Adipose tissue (tissue), 3 donors: Measurements from ENCODE around the gene PPFIA4. TPM values are rescaled to one million over a fixed set of nuclear protein-coding genes. Genes with fewer than 3 reads are reported as not detected.

ENCODE experiments used
- H3K27ac ChIP-seq: one replicate; pipeline ENCODE4 v1.5.1; 2013; ENCODE audit warnings: low read depth, low read length
- WGBS, 3 donors: extraction: QIAGEN DNeasy Blood & Tissue Kit; methylation state at CpG; one replicate each; pipeline ENCODE4 v1.1.7; 2013; 5-methylcytosine and 5-hydroxymethylcytosine counted together
- polyA plus RNA-seq, 3 donors: library from polyadenylated mRNA; stranded (reverse); fragments of 200-250 nt; gene quantifications; one replicate each; pipeline ENCODE4 v1.2.3, GENCODE V29; 2013
- donor health status: healthy with polysubstance abuse.
- donor health status: Bipolar disorder and iron deficiency.
- donor health status: healthy.

PPFIA4 gene
- polyA plus RNA-seq, 3 donors = 0.10 to 0.79 (median 0.12) TPM

DNA sequence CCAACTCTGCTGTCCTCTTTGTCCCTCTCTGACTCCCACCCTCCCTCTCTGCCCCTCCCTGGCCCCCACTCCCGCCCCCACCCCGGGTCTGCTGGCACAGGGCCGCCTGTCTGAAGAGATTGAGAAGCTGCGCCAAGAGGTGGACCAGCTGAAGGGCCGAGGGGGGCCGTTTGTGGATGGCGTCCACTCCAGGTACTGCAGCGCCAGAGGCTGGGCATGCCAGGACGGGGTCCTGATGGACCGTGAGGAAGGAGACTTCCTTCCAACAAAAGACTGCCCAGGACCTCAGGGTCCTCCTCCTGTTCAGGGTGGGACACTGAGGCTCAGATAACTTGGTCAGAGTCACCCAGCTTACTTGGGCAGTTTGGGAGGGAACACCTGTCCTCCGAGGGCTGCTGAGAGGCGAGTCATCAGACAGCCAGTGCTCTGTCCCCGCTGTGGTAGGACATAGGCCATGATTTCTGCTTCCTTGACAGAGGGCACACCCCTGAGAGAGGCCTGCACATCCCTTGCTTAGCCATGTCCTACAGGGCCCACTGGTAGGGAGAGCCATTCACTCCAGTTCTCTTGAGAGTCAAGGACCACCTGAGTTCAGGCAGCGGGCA lies 23.4 kb downstream of the PPFIA4 start:
- 80 to 91% (median 90%) methylated on average over 14 of the region's 14 CpGs for WGBS, 3 donors
- no peak overlapping the region for H3K27ac ChIP-seq

DNA sequence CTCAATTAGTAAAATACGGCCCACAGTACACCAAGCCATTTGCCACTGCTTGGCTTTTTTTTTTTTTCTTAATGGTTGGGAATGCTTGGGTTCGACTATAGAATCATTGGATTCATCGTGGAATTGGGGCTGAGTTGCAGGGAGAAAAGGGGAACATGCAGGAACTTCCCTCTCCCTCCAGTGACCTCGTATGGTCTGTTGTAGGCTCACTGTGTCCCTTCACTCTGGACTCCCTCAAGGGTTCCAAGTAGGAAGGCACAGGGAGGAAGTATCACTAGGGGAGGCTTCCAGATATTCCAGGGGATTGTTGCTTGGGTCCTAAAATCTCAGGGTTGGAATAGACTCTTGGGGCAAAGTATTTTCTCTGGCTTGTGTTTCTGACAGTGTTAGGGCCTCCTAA lies 24.5 kb downstream of the PPFIA4 start:
- WGBS, 3 donors = 75 to 83% (median 78%) methylated on average over 4 of the region's 4 CpGs
- H3K27ac ChIP-seq = no peak overlapping the region

DNA sequence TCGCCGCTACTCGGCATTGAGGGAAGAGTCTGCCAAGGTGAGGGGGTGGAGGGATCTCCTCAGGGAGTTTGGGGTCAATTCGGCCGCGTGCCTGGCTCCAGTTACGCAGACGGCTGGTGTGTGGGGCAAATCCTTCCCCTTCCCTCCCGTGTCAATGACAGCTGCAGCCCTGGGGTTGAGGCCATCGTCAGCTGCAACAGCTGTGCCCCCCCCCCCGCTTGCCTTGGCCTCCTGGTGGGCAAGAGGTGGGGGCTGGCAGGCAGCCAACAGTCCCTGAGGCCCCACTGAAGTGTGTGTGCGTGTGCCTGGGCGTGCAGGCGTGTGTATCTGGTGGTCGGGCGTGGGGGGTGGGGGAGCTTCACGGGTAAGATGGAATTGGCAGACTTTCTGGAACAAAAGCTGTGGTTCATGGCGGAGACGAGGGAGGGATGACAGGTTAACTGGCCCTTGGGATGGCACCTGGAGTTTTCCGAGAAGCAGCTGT lies 25.6 kb downstream of the PPFIA4 start:
- WGBS, 3 donors = 37 to 51% (median 48%) methylated on average over 20 of the region's 20 CpGs
- no peak overlapping the region for H3K27ac ChIP-seq

DNA sequence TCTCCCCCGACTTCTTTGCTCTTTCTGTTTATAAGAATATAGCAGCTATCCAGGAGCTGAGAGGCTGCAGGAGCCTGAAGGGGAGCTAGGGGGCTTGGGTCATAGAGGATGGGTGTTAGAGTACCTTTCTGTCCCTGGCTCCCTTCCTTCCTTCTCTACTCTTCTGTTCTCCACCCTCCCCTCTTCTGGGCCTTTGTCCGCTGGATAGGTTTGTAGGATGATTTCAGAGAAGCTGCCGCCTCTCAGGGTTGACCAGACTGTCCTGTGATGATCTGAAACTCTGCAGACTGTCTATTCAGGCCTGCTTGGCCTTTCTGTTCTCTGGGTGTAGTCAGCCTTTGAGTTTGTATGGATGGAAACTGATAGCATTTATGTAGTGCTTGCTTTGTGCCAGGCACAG lies 26.3 kb downstream of the PPFIA4 start:
- WGBS, 3 donors = 82 to 96% (median 90%) methylated on average over 3 of the region's 3 CpGs
- no peak overlapping the region for H3K27ac ChIP-seq

DNA sequence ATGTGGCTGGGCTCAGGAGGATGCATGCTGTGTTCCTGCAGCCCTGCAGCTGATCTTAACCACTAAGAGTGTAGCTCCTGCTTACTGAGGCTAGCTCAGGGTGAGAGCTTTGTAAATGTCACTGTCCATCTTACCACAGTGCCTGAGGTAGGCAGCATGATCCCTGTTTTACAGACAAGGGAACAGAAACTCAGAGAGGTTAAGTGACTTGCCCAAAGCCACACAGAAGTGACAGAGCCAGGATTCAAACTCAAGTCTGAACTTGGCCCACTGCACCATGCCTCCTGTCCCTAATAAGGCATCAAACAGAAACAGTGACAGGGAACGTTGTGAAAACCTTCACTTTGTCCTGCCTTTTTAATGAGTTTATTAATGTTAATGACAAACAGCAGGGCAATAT lies 27.9 kb downstream of the PPFIA4 start:
- WGBS, 3 donors = 38 to 79% (median 68%) methylated on average over 1 of the region's 1 CpG
- no peak overlapping the region for H3K27ac ChIP-seq

DNA sequence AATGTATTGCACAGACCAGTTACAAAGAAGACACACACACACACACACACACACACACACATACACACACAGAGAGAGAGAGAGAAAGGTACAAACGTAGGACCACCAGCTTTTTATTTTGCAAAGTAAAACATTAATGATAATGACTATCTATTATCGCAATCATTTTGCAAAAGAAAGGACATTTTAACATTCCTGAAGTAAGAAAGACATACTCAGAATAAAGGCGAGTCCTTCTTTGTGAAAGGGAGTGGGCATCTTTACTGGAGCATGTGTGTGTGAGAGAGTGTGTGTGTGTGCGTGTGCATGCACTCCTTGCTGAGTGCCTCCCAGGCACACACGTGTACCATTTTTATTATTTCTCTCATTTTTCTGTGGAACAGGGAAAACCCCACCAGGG lies 28.4 kb downstream of the PPFIA4 start:
- H3K27ac ChIP-seq = no peak overlapping the region
- 68 to 87% (median 84%) methylated on average over 5 of the region's 5 CpGs for WGBS, 3 donors

DNA sequence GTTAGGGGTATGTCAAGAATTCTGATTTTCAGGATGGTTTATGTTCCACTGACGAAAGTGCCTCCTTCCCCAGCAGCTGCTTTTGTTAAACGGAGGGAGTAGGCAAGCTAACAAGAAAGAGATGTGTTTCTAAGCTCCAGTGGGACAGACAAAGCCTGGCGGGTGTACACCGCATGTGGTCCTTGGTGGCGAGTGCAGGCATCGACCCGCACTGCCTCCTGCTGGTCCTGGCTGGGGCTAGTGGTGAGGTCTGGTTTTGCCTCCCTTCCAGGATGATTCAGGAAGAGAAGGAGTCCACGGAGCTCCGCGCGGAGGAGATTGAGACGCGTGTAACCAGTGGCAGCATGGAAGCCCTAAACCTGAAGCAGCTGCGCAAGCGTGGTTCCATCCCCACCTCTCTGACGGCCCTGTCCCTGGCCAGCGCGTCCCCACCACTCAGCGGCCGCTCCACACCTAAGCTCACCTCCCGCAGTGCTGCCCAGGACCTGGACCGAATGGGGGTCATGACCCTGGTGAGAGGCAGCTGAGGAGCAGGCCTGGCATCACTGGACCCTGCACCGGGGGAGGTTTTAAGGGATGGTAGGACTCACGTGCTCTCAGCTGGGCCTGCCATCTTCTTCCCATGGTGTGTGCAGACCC lies 29.0 kb downstream of the PPFIA4 start:
- H3K27ac ChIP-seq = no peak overlapping the region
- WGBS, 3 donors = 87 to 95% (median 92%) methylated on average over 24 of the region's 24 CpGs

DNA sequence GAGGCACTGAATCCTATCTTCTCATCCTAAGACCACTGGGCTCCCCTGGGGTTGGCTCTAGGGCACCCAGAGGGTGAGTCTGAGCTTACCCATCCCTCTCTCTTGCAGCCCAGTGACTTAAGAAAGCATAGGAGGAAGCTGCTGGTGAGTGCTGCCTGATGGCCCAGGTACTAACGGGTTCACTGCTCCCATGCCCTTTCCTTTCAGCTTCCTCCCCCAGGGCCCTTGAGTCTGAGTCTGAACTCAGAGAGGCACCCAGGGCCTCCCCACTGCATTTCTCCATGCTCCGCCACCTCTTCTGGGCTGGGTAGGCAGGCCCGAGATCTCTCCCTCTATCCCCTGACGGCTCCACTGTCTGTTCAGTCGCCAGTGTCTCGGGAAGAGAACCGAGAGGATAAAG lies 29.7 kb downstream of the PPFIA4 start:
- 78 to 95% (median 88%) methylated on average over 7 of the region's 7 CpGs for WGBS, 3 donors
- H3K27ac ChIP-seq = no peak overlapping the region

DNA sequence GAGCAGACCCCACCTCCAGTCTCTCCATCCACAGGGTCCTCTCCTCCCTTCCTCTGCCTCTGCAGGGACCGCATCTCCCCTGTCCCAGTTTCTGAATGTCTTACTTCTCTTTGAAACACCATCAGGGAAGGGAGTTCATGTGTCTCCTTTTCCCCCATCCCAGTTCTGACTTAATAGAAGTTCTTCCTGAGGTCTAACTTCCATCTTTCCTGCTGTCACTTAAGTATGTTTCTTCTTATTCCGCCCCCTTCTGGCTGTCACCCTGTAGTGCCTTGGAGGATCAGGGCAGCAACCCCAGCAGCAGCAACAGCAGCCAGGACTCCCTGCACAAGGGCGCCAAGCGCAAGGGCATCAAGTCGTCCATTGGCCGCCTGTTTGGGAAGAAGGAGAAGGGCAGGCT lies 30.2 kb downstream of the PPFIA4 start:
- 94 to 98% (median 96%) methylated on average over 6 of the region's 6 CpGs for WGBS, 3 donors
- H3K27ac ChIP-seq = no peak overlapping the region

DNA sequence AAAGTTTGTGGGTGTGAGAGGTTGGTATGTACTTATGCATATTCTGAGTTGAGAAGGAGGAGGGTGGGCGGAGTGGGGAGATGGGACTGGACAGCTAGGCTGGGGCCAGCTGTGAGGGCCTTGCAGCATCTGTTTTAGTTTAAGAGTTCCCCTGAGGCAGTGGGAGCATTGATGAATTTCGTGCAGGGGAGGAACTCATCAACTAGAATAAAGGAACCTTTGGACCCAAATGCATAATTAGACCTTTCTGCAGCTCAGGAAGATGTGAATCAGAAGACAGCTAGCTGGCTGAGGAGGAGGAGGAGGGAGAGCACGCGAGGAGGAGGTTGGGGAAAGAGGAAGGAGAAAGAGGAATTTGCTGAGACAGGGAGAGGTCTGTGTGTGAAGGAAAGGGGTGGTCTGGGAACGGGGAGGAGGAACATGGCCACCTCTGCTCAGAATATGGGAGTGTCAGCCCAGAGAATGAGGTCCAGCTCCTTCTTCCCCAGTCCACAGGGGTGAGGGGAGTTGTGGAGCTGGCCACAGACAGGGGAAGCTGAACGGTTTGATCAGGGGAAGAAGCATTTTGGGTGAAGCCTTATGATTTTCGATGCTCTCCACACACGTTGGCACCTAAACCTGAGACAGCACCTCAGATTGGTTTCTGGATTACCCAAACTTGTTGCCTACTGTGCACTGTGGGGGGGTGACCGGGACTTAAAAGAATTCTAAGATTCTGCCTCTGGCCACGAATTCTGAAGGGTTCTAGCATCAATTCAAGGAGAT lies 31.8 kb downstream of the PPFIA4 start:
- 28 to 41% (median 31%) methylated on average over 9 to 10 of the region's 10 CpGs for WGBS, 3 donors

DNA sequence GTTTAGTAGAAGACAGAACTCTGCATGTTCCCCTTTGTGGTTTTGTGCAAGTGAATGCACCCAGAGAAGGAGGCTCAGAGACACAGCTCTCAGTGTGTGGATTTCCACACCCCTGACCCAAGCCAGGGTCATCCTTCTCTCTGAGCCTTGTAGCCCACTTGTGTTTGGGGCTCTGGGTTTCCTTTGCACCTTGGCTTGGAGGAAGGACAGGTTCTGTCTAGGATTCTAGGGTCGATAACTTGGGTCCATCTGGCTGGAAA lies 32.3 kb downstream of the PPFIA4 start:
- H3K27ac ChIP-seq = no peak overlapping the region
- 31 to 58% (median 55%) methylated on average over 1 of the region's 1 CpG for WGBS, 3 donors

More for the DNA sequence above, 31.8 kb downstream of the PPFIA4 start:
- no peak overlapping the region for H3K27ac ChIP-seq

DNA sequence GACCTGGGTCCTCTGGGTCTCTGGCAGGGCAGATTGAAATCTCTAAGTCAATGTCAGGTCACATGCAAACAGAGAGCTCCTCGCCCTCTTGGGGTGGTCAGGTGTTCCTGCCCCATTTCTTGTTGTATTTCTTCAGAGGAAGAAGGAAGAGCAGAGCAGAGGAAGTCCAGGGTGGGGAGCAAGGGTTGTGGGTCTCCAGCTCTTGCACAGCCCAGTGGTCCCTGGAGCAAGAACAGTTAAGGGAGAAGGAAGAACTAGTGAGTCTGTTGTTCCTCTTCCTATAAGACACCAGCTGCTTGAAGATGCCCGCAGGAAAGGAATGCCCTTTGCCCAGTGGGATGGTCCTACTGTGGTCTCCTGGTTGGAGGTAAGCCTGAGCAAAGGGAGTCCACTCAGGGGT lies 33.2 kb downstream of the PPFIA4 start:
- no peak overlapping the region for H3K27ac ChIP-seq
- 52 to 84% (median 63%) methylated on average over 2 of the region's 2 CpGs for whole genome bisulfite sequencing, 3 donors

DNA sequence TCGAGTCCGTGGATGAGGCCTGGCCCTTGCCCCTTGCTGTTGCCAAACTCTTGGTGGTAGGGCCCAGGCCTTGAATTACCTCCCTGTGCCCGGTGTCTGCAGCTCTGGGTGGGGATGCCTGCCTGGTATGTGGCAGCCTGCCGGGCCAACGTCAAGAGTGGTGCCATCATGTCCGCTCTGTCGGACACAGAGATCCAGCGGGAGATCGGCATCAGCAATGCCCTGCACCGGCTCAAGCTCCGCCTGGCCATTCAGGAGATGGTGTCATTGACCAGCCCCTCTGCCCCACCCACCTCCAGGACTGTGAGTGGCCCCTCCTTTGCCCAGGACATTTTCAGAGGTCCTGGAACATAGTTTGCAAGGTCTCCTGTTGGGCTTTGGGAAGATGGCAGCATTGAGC lies 33.8 kb downstream of the PPFIA4 start:
- WGBS, 3 donors = 92 to 96% (median 95%) methylated on average over 11 of the region's 11 CpGs

DNA sequence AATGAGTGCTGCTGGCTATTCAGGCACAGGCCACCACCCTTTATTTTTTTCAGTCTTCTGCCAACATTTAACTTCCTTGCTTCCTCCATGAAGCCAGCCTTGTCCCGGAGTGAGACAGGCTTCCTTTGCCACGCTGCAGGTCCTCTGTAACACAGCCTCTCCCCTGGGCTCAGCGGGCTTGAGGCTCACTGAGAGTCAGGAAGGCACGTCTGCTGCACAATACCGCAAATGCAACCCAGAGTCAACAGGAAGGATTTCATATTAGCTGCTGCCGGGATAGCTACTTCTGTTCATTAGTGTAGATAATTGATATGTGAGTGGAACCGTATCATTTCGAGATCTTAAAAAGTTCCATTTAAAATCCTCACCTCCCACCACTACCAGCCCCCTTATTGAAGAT lies 37.0 kb downstream of the PPFIA4 start:
- WGBS, 3 donors = 41 to 64% (median 52%) methylated on average over 8 of the region's 8 CpGs
- no peak overlapping the region for H3K27ac ChIP-seq

More for the DNA sequence above, 33.8 kb downstream of the PPFIA4 start:
- H3K27ac ChIP-seq = no peak overlapping the region

DNA sequence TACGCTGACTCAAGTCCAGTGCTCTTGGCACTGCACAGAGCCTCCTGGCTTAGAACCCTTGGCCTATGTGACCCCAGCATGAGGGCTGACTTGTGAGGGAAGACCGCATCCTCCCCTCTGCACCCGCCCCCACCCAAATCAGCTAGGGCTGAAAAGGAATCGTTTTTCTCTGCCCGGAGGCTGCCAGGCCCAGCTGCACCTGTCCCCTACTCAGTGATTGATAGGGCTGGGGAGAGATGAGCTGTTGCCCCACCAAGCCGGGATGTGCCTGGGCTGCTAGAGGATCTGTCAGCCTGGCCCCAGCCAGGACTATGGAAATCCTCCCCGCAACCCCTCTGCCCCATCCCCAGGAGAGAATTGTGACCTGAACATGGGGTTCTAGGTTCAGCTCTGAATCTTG lies 38.9 kb downstream of the PPFIA4 start:
- H3K27ac ChIP-seq = no peak overlapping the region
- 75 to 92% (median 86%) methylated on average over 7 of the region's 7 CpGs for WGBS, 3 donors

DNA sequence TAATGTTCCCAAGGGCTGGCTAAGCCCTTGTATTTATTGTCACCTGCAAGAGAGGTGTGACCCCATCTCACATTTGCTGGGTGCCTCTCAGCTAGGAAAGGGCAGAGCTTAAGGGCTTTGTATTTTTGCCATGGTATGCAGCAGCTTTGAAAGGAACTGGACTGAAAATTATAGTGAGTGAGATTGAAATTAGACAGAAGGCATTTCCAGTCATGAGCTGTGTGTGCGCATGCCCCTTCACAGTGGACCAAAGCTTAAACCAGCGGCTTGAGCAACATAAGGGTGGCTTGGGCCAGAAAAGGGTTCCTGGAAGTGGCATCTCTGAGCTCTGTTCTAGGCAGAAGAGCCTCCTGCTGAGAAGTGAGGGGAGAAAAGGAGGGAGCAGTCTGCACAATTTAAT lies 39.7 kb downstream of the PPFIA4 start:
- no peak overlapping the region for H3K27ac ChIP-seq
- WGBS, 3 donors = 64 to 99% (median 69%) methylated on average over 2 of the region's 2 CpGs

DNA sequence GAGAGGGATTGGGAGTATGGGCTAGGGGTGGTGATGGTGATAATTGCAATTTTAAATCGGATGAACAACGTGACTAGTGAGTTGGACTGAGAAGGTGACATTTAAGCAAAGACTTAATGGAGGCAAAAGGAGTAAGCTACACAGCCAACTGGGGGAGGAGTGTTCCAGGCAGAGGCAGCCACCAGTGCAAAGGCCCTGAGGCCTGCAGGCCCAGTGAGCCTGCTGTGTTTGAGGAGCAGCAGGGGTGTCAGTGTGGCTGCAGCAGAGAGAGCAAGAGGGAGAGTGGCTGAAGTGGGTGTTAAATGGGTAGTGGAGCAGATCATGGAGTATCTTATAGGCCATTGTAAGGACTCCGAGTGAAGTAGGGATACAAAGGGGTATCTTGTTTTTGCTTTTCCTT lies 40.7 kb downstream of the PPFIA4 start:
- 91 to 98% (median 98%) methylated on average over 3 of the region's 3 CpGs for WGBS, 3 donors
- H3K27ac ChIP-seq = no peak overlapping the region

DNA sequence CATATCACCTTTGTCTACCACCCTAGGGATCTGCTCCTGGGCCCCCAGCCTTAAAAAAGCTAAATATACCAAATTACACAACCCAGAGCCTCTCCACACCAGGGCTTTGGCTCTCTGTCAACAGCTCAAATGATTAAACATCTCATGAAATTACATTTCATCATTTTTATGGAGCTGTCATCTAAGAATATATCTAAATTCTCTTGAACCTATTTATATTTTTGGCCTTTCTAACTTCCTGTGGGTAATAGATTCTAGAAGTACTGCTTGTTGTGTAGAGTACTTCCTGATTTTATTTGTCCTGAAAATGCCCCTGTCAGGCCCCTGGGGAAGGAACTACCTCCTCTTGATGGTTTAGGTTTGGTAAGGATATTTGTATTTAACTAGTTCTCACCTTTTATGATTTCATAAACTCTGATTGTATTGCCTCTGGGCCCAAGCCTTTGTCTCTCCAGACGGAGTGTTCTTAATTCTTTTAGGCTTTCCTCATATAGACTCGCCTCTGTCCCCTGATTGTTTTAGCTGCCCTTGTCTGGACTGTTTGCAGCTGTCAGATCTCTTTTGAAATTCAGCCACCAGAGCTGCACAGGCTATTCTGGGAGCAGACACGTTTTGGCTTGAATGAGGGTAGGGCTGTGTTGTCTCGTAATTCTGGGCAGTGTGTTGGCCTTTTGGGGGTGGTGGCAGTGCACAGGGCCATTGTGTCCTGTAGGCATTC lies 42.9 kb downstream of the PPFIA4 start:
- WGBS, 3 donors = 11 to 41% (median 21%) methylated on average over 4 of the region's 4 CpGs
- H3K27ac ChIP-seq = no peak overlapping the region

DNA sequence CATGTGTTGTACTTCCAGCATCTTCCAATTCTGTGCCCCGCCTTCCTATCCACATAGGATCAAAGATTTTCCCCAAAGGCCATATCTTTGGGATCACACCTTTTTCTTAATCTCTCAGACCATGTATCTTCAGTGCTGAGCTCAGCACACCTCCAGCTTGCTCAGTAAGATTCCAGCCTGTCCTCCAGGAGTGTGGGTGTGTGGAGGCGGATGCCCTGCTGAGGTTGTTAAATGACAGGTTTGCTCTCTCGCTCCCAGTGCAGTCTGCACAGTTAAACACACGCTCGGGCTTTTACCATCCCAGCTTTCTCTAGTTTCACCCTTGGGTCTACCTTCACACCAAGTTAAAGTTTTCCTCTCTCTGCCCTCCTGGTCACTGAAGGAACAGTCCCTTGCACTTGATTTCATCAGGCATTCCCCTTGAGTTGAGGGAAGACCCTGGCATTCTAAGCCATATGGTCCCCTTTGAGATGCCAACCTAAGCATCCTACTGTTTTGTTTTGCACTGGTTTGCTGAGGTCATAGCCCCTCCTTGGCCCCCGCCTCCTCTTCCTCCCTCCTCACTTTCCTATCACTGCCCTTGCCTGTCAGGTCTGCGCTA lies 45.8 kb downstream of the PPFIA4 start:
- no peak overlapping the region for H3K27ac ChIP-seq
- 75 to 96% (median 95%) methylated on average over 7 of the region's 7 CpGs for WGBS, 3 donors
